ENCODE results near the gene MXD3. TPM values are rescaled to one million over a fixed set of nuclear protein-coding genes. Genes with fewer than 3 reads are reported as not detected.

MXD3 gene
- total and polyA plus RNA-seq, 10 of the 15 experiments (the other 5 are each of a cell fraction or from before 2014, with no cell fraction given), result 0.24 to 29.8 (median 13.5) TPM

GRCh38 chr5:177290816-177291596, 20.7 kb downstream of the MXD3 start (continued):
- TF ChIP-seq NFYB (IDR thresholded peaks at IDR 0.05; ENCODE audit: insufficient read depth, low read depth, low read length) (no peak), SPI1 (IDR thresholded peaks at IDR 0.05; ENCODE audit: borderline replicate concordance, insufficient read depth, low read depth, low read length) (peak; percentile 78; the same call in 1 of the 2 replicates), ZNF274 (IDR thresholded peaks at IDR 0.05; ENCODE audit: insufficient read depth, insufficient read length) (no peak), POU2F2 (IDR thresholded peaks at IDR 0.05; ENCODE audit: borderline replicate concordance, low read depth, low read length) (no peak), KLF5 (IDR thresholded peaks at IDR 0.05; ENCODE audit: partially characterized antibody) (no peak), NKRF (conservative IDR thresholded peaks at IDR 0.05) (no peak; the same call in 1 of the 2 replicates), RBBP5 (conservative IDR thresholded peaks at IDR 0.05) (no peak), EED (IDR thresholded peaks at IDR 0.05; ENCODE audit: low read depth) (no peak), MEF2A (IDR thresholded peaks at IDR 0.05; ENCODE audit: insufficient read depth, low read depth, low read length) (peak; percentile 64; the same call in 1 of the 2 replicates), TARDBP (IDR thresholded peaks at IDR 0.05; ENCODE audit: borderline replicate concordance) (no peak), TCF12 (IDR thresholded peaks at IDR 0.05; ENCODE audit: low read depth, low read length) (peak; percentile 84), SMARCA5 (IDR thresholded peaks at IDR 0.05) (no peak), EGR1 (IDR thresholded peaks at IDR 0.05; ENCODE audit: borderline replicate concordance in 1 of 2, low read depth in 2 of 2, low read length in 2 of 2) (no peak), ZSCAN29 (IDR thresholded peaks at IDR 0.05) (no peak), NFYA (IDR thresholded peaks at IDR 0.05; ENCODE audit: borderline replicate concordance, low read depth, low read length) (no peak), POLR2AphosphoS2 (IDR thresholded peaks at IDR 0.05; ENCODE audit: low read depth, low read length) (no peak), SREBF1 (IDR thresholded peaks at IDR 0.05; ENCODE audit: low read length) (no peak), SKIL (IDR thresholded peaks at IDR 0.05; ENCODE audit: low read depth, poor library complexity, severe bottlenecking) (no peak), SRF (IDR thresholded peaks at IDR 0.05; ENCODE audit: low read depth in 2 of 2, low read length in 2 of 2) (no peak), MYB (IDR thresholded peaks at IDR 0.05; ENCODE audit: borderline replicate concordance, low read depth, low read length) (no peak), KDM1A (IDR thresholded peaks at IDR 0.05; ENCODE audit: borderline replicate concordance) (0 out of 2 replicates have a peak, but pooled peaks have one; percentile 21), RELA (IDR thresholded peaks at IDR 0.05; ENCODE audit: borderline replicate concordance, partially characterized antibody) (no peak), ETV6 (conservative IDR thresholded peaks at IDR 0.05 in 1 of 2, IDR thresholded peaks at IDR 0.05 in 1 of 2; ENCODE audit: borderline replicate concordance in 1 of 2, low read depth in 1 of 2) (0 out of 4 replicates have a peak, but pooled peaks of 1 of the 2 experiments have one; percentile 13), STAT3 (IDR thresholded peaks at IDR 0.05; ENCODE audit: low read depth, low read length) (no peak), SMAD1 (IDR thresholded peaks at IDR 0.05; ENCODE audit: low read depth, partially characterized antibody) (no peak)
- TF ChIP-seq, protein P1, sequence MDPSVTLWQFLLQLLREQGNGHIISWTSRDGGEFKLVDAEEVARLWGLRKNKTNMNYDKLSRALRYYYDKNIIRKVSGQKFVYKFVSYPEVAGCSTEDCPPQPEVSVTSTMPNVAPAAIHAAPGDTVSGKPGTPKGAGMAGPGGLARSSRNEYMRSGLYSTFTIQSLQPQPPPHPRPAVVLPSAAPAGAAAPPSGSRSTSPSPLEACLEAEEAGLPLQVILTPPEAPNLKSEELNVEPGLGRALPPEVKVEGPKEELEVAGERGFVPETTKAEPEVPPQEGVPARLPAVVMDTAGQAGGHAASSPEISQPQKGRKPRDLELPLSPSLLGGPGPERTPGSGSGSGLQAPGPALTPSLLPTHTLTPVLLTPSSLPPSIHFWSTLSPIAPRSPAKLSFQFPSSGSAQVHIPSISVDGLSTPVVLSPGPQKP (IDR thresholded peaks at IDR 0.05; ENCODE audit: low read depth, low read length), result no peak

Data from GM12878 (cell line).